ENCODE results near the gene PDE3B.
"Not testable (repeated sequence)": the region's sequence is repeated elsewhere in the genome, so short reads cannot be mapped to it uniquely, and the experiment has no call there.

The PDE3B gene

DNA sequence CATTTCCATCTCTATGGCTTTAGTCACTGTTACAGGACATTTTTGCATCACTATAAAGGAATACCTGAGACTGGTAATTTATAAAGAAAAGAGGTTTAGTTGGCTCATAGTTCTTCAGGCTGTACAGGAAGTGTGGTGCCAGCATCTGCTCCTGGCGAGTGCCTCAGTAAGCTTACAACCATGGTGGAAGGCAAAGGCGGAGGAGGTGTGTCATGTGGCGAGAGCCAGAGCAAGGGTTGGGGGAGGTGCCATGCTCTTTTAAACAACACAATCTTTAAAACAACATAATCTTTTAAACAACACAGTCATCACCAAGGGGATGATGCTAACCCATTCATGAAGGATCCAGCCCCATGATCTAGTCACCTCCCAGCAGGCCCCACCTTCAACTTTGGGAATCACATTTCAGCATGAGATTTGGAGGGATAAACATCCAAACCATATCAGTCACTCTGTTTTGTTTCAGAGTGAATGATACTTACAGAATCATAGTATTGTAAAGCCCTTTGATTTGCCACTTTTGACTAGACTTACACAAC lies 103.3 kb downstream of the PDE3B start:
- DNase-seq (ENCODE audit: low read depth), result no peak

DNA sequence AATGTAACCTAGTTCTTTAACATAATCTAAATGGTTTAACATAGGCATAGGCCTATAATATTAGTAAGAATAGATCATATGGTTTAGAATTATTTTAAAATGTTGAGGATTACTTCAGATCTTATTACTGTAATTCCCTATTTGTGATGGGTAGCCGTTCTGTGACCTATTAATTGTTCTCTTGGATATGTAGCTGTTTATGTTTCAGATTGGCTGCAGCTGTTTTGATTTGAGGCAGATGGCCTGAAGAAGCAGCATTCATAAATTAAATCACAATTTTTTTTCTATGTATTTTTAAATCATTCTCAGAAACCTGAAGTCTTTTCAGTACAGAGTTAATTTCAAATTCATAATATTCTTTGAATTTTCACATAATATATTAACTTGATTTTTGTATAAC lies 104.5 kb downstream of the PDE3B start:
- DNase-seq (ENCODE audit: low read depth), result no peak

DNA sequence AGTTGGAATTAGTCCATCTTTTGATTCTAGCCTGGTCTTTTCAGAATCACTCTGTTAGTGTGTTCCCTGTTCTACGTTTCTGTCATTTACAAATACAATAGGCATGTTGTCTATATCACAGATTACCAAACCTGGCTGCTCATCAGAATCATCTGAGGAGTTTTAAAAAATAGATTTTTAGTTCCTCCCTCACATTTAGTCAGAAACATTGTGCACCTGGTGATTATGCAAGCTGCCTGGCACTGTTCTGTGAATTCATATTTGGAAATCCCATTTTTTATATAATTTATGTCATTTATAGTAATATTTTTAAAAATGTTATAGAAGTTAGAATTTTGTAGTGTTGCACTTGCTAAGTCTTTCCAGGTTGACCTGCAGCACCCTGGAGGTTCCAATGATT lies 107.3 kb downstream of the PDE3B start:
- DNase-seq (ENCODE audit: low read depth), result no peak

DNA sequence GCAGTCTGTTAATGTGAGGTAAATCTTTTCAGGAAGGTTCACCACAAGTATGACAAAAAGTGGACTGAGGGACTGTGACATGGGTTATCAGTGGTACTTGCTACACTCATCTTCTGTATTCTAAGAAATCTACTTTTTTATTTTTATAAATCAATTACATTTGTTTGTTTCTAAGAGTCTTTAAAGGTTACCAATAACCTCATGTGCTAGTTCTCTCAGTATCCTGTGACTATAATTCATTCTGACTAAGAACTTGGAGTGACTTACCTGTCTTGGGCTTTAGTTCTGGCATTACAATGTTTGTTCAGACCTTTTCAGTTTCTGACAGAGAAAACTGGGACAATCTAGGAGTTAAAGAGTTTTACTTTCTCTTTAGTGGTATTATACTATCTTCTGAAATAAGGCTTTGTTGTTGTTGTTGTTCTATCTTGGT lies 108.4 kb downstream of the PDE3B start:
- DNase-seq (ENCODE audit: low read depth), result no peak

DNA sequence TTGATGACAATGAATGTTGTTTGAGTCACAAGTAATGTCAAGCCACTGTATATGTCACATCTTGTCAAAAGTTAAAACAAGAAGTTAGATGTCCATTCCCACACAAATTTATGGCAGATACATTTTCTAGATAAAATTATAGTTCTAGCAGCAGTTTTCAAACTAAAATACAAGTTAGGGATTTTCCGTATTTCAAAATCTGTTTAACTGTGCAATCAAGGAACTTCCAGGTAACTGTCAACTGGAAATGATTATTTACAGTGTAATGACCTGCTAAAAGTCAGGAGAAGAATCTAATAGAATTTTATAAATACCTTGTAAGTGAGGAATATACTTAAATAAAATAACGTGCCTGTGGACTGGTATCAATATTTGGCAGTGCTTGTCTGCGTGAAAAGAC lies 111.5 kb downstream of the PDE3B start:
- DNase-seq (ENCODE audit: low read depth), result no peak

DNA sequence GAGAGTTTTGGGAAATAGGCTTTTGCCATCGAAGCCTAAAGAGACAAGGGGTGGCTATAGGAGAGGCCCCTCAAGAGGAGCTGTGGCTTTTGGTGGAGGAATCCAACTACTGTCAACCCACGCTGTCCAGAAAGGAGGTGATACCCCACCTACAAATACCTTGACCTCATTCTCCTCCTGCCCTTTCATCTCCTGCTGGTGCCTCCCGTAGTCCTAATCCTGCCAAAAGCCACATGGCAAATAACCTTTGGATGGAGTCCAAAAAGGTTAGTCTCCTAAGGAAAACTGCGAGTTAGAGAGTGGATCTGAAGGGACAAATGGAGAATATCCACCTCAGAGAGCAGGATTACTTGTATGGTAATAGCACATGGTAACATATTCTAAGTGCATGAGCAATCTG lies 112.7 kb downstream of the PDE3B start:
- DNase-seq (ENCODE audit: low read depth), result no peak

DNA sequence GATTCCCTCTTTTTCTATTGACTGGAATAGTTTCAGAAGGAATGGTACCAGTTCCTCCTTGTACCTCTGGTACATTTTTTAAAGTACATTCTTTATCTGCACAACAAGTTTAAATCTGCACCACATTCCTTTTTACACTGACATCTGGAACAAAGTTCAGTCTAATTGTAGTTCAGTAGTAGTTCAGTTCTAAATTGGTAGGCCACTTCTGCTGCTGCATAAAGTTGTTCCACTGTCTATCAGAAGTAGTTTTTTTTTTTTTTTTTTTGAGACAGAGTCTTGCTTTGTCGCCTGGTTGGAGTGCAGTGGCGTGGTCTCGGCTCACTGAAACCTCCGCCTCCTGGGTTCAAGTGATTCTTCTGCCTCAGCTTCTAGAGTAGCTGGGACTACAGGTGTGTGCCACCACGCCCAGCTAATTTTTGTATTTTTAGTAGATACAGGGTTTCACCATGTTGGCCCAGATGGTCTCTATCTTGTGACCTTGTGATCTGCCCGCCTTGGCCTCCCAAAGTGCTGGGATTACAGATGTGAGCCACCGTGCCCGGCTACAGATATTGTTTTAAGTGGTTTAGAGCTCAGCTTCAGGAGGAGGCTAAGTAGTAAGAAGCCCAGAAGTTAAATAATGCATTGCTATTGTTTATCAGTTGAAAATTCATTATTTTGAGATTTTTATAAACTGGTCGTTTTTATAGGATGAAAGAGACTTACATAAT lies 115.9 kb downstream of the PDE3B start:
- DNase-seq (ENCODE audit: low read depth), result not testable (repeated sequence)

DNA sequence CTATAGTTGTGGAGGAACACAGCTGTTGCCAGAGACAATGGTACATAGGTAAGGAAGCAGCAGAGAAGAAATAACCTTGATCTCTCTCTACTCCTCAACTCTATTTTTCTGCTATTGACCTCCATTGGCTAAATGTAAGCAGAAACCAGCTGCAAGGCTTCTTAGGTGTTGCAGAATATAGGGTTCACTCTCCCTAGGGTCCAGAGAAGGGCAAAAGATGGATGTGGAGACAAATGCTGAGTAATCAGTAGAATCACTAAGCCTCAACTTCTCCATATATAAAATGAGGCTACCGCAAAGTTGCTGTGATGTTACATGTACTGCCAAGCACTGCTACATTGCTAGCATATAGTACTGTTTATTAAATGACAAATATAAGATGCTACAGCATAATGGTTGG lies 120.6 kb downstream of the PDE3B start:
- DNase-seq (ENCODE audit: low read depth), result no peak

DNA sequence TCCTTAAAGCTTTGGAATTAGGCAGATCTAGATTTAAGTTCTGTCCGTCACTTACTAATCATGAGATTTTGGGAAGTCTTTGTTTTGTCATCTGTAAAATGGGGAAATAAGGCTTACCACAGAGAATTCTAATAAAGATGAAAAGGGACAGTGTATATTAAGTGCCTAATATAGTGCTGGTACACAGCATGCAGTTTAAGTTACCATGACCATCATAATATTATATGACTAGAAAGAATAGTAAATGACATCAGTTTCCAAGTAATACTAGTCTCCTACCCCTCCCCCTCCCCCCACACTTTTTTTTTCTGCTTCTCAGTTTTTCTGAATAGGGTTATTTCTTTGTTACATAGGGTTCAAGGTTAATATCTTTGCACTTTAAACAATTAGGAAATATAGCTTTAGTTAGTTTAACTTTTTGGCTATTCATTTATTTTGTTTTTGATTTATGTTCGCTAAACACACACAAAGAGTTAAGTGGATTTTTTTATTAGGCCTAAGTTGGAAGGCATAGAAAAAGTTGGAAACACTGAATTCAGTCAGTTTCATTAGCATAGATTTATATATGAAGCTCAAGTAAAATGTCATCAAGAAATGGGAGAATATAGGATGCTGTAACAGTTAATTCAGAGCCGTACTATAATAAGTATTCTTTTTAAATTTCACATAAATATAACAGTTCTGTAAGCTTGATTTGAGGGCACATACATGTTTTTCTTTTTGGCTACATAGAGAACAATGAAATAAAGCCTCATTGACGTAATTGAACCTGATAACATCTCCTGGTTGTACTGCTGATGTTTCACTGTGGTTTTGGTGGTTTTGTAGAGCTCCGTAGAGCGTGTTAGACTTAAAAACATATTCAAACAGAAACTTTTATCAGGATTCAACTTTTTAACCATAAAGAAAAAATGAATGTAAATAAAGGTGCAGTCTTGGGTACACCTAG lies 121.2 kb downstream of the PDE3B start:
- DNase-seq (ENCODE audit: low read depth), result peak; percentile 79

DNA sequence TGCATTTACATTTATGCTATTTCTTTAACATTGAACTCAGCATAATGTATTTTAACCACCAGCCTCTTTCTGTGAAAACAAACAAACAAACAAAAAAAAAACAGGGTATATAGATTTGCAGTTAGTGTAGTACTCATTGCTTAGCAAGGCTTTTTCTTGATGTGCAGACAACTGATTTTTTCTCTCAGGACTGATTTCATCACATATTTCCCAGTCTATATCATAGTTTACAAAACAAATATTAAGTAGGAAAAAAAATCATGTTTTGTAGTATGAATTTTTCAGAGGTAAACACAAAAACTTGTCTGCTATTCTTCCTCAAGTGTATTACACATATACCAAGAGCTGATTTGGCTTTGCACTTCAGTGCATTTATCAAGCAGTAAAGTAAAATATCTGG lies 123.0 kb downstream of the PDE3B start:
- no peak for DNase-seq (ENCODE audit: low read depth)

DNA sequence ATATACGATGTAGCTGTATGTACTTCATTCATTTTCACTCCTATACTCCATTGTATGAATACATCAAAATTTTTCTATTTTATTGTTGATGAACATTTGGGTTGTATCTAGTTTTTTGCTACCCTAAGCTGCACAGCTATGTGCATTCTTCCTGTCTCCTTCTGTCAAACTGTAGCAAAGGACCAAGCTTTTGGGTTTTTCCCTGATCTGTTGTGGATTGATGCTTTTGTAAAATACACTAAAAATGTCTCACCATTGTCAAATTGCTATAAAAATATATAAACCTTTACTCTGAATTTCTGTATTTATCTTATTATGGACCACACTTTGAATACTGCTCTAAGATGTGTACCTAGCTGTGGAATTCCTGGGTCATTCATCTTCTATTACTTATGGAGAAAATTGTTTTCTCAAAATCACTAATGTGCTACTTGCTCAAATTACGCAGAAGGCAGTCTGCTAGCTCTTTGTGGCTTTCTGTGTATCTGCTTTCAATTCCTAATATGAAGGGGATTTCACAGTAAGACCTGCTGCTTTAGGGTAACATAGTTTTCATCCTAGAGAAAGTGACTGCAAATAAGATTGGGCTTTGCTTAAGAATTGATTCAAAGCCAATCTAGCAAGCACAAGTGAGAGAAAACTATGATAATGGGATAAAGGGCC lies 125.1 kb downstream of the PDE3B start:
- DNase-seq (ENCODE audit: low read depth), result no peak

DNA sequence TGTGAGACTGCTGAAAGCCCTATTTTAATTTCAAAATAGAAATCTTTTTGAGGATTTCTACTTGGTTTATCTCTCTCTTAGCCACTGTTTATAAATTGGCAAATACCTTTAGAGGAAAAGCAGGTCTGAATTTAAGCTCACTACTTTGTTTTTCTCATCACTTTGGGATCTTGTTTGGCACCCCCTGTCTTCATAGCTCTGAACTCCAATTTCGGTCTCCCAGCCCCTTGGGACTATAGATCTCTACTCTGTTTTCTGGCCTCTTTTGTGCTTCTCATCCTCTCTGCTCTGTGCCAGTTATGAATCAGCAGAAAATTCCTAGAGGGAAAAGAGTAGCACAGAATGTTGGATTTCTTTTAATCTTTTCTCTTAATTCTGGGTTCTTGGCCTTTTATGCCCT lies 130.2 kb downstream of the PDE3B start:
- DNase-seq (ENCODE audit: low read depth), result no peak

DNA sequence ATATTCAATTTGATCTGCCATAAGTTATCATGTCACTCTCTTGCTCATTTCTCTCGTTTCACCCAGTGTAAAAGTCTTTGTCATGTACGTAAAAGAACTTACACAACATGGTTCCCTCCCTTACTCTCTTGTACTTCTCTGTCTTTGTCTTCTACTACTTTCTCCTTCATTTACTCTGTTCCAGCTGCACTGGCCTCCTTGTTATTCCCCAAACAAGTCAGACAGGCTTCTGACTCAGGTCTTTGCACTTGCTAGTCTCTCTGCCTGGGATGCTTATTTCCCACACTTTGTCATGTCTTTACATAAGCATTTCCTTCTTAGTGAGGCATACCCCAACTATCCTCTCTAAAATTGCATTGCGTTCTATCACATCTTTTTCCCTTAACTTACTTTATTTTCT lies 131.1 kb downstream of the PDE3B start:
- no peak for DNase-seq (ENCODE audit: low read depth)

DNA sequence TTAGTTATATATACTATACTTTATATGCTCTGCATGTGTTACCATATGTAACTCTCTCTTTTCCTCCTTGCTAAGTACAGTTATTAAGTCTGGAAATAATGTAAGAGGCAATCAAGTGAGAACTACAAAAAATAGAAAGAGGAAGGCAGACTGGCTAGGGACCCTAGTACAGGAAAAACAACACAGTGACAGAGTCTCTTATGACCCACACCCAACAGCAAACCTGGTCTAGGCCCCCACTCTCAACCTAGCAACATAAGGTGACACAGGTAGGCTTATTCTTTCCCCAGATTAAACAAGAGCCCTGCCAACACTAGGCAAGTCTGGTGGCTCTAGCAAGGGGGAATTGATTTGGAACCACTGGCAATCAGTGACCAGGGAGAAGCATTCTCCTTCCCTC lies 132.3 kb downstream of the PDE3B start:
- no peak for DNase-seq (ENCODE audit: low read depth)

DNA sequence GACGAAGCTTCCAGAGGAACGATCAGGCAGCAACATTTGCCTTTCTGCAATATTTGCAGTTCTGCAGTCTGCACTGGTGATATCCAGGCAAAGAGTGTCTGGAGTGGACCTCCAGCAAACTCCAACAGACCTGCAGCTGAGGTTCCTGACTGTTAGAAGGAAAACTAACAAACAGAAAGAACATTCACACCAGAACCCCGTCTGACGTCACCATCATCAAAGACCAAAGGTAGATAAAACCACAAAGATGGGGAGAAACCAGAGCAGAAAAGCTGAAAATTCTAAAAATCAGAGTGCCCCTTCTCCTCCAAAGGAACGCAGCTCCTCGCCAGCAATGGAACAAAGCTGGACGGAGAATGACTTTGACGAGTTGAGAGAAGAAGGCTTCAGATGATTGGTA lies 134.9 kb downstream of the PDE3B start:
- not testable (repeated sequence) for DNase-seq (ENCODE audit: low read depth)

DNA sequence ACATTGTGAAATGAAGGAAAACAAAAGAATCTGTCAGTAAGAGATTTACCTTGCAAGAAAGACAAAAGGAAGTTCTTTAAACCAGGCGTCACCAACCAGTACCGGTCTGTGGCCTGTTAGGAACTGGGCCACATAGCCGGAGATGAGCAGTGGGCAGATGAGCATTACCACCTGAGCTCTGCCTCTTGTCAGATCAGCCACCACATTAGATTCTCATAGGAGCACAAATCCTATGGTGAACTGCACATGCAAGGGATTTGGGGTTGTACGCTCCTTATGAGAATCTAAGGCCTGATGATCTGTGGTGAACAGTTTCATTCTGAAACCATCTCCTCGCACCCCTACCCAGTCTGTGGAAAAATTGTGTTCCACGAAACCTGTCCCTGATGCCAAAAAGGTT lies 140.2 kb downstream of the PDE3B start:
- DNase-seq (ENCODE audit: low read depth), result no peak

DNA sequence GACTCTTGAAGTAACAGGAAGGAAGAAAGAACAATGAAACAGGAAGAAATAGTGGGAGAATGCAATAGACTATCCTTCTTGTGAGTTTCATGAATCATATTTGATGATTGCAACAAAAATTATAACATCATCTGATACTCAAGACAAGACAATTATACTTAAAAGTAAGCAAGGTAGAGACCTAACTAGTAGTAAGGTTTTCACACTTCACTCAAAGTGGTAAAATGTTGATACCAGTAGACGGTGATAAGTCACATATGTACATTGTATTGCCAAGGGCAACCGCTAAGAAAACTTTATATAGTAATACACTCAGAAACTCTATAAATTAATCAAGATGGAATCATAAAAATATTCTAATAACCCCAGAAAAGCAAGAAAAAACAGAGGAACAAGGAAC lies 140.6 kb downstream of the PDE3B start:
- no peak for DNase-seq (ENCODE audit: low read depth)

DNA sequence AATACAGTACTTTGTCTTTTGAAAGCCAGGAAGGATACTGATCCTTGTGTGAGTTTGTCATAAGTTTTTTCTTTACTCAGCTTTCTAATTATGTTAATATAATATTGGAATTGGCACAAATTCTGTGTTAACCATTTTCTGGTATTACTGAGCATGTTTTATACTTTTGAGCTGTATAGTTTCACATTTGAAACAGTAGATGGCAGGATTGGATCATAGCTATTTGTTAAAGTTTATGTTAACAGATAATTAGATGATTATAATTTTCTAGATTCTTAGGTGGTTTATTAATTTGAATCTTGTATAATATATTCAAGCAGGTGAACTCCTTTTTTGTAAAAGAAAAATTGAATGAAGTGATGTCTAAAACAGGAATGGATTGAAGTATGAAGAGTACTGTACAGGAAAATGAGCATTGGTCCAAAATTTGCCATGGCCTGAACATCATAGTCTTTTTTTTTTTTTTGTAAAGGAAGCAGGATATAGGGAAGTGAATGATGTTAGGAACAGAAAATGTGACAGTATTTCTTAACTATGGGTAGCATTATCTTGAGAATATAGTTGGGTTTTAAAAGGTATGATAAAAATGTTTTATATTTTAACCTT lies 146.4 kb downstream of the PDE3B start:
- no peak for DNase-seq (ENCODE audit: low read depth)

DNA sequence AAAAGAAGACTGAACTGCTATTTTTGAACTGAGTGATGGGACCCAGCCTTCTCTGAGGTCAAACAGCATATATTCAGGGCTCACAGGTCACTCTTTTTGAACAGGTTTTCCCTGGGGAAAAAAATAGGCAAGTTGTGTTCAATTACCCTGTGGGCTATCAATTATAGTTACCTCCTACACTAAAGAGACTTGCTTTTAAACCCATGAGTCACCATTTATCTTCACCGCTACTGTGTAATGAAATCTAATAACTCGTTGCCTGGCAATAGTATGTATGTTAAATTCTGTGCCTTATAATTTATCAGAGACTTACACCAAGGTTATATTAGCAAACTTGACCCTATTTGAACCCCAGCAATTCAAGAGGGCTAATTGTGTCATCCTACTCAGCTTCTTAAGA lies 149.9 kb downstream of the PDE3B start:
- no peak for DNase-seq (ENCODE audit: low read depth)

DNA sequence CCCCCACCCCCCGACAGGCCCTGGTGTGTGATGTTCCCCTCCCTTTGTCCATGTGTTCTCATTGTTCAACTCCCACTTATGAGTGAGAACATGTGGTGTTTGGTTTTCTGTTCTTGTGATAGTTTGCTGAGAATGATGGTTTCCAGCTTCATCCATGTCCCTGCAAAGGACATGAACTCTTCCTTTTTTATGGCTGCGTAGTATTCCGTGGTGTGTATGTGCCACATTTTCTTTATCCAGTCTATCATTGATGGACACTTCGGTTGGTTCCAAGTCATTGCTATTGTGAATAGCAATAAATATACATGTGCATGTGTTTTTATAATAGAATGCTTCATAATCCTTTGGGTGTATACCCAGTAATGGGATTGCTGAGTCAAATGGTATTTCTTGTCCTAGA lies 152.4 kb downstream of the PDE3B start:
- DNase-seq (ENCODE audit: low read depth), result not testable (repeated sequence)

DNA sequence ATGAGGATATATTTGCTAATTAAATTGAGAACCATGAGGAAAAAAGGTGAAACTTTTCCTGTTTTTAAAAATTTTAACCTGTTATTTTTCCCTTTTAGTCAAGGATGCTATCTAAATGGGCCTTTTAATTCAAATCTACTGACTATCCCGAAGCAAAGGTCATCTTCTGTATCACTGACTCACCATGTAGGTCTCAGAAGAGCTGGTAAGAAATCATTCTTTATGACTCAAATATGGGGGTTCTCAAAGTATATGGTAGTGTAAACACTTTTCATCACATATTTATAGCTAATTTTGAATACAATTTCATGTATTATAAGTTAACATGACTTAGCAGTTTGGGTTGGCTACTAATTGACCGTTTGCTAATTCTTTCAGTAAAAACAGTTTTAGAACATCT lies 160.2 kb downstream of the PDE3B start:
- DNase-seq (ENCODE audit: low read depth), result no peak

DNA sequence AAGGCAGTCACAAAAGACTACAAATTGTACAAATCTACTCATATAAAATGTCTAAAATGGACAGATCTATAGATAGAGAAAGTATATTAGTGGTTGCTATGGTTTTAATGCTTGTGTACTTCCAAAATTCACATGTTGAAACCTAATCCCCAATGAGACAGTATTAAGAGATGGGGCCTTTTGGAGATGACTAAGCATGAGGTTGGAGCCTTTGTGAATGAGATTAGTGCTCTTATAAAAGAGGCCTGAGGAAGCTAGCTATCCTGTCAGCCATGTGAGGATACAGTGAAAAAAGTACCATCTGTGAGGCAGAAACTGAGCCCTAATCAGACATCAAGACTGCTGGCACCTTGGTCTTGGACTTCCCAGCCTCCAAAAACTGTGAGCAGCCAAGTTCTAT lies 165.9 kb downstream of the PDE3B start:
- no peak for DNase-seq (ENCODE audit: low read depth)
